Measurements from ENCODE around the gene CLDN24.

GRCh38 chr4:183314336-183314735, 7.9 kb downstream of the CLDN24 start:
- TF ChIP-seq CTCF (IDR thresholded peaks at IDR 0.05; ENCODE audit: insufficient read depth, low read depth, low read length) (no peak), EZH2 (IDR thresholded peaks at IDR 0.05; ENCODE audit: insufficient read depth, low read length) (no peak)
